Esophagus muscularis mucosa (tissue), 4 donors: Measurements from ENCODE around the gene RHBDD1. TPM values are rescaled to one million over a fixed set of nuclear protein-coding genes. Genes with fewer than 3 reads are reported as not detected.

Experiments used
- DNase-seq: peaks from one replicate; pipeline ENCODE4 v3.0.0-alpha.2; 2017; ENCODE audit errors: extremely low spot score
- H3K27ac ChIP-seq, 4 donors: fragments of 200-600 bp; sonication (generic); replicated peaks in 1 of 4; 1 replicate in 3 of 4; 2 replicates in 1 of 4; pipeline ENCODE4 v1.5.1; 2016 to 2019; ENCODE audit warnings: mild to moderate bottlenecking in 1 of 4
- H3K27me3 ChIP-seq, 4 donors: fragments of 200-600 bp; sonication (generic); one replicate each; pipeline versions ENCODE4 v1.5.1 to v1.6.0; 2016 to 2019
- H3K36me3 ChIP-seq, 4 donors: fragments of 200-600 bp; sonication (generic); one replicate each; pipeline ENCODE4 v1.5.1; 2016 to 2019
- H3K4me1 ChIP-seq, 4 donors: fragments of 200-600 bp; sonication (generic); one replicate each; pipeline ENCODE4 v1.5.1; 2016 to 2019
- H3K4me3 ChIP-seq, 4 donors: fragments of 200-600 bp; sonication (generic); 1 replicate in 2 of 4; 2 replicates in 2 of 4; pipeline ENCODE4 v1.5.1; 2016 to 2019; ENCODE audit warnings: mild to moderate bottlenecking in 4 of 4, moderate library complexity in 1 of 4
- H3K9me3 ChIP-seq, 4 donors: fragments of 200-600 bp; sonication (generic); 1 replicate in 3 of 4; 2 replicates in 1 of 4; pipeline ENCODE4 v1.5.1; 2016 to 2019
- CTCF ChIP-seq, 3 experiments: fragments of 200-600 bp in 2 of 3; fragments of 450-650 bp in 1 of 3; sonication (generic) in 2 of 3; IDR thresholded peaks; one replicate each; pipeline ENCODE4 v1.5.1; 2017 to 2019; ENCODE audit warnings: antibody characterized with exemption in 3 of 3, mild to moderate bottlenecking in 2 of 3, moderate library complexity in 1 of 3
- EP300 ChIP-seq: sonication (generic); formaldehyde crosslinking; IDR thresholded peaks from one replicate; pipeline ENCODE4 v1.6.1; 2017; ENCODE audit warnings: antibody characterized with exemption
- POLR2A ChIP-seq: fragments of 450-650 bp; IDR thresholded peaks from one replicate; pipeline ENCODE4 v1.6.1; 2017; ENCODE audit warnings: antibody characterized with exemption, moderate library complexity, mild to moderate bottlenecking, low read depth
- POLR2AphosphoS5 ChIP-seq, 2 donors: sonication (generic); formaldehyde crosslinking; IDR thresholded peaks; one replicate each; pipeline ENCODE4 v1.6.1; 2017; ENCODE audit warnings: antibody characterized with exemption in 2 of 2
- WGBS: methylation state at CpG from one replicate; pipeline ENCODE4 v1.1.5; 2018; 5-methylcytosine and 5-hydroxymethylcytosine counted together
- intact Hi-C: fragments of 100-400 bp; cut with DNase I; formaldehyde crosslinking; loops from one replicate; pipeline ENCODE4 v1.15.1; 2023
- total RNA-seq, 4 donors: library from RNA; depleted of rRNA; stranded (reverse); fragments of >200 nt; gene quantifications; one replicate each; pipeline versions ENCODE4 v1.1.0 to v1.2.1, GENCODE V29; 2016

Gene RHBDD1
- total RNA-seq, 4 donors from 2014 or later, result 18.3 to 24.9 (median 22.2) TPM

DNA sequence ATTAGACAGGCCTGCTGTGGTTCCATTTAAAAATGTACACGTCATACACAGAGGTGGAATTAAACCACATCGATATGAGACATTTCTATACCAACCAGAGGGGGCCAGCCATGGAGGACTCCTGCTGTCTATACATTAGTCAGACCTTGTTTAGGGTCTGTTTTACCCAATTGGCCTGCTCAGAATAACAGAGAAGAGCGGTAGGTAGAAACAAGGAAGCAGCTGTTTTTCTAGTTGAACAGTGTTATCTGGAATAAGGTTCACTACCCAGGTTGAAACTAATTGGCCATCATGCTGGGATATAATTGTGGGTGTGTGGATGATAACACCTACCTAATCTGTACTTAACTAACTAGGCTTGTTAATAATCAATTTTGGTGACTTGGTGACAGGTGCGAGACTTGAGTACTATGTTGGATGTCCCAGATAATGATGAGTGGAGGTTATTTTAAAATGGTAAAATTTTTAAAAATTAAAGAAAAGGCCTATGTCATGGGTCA lies 47.5 kb downstream of the RHBDD1 start:
- intact Hi-C loops, result no loop called here
- no peak overlapping the region for H3K4me3 ChIP-seq
- no peaks in the 10 kb centered on the region for H3K27me3 ChIP-seq
- H3K4me1 ChIP-seq, result peaks cover 0 to 13% (median 8%) of the 10 kb centered on the region in 4 donors
- H3K9me3 ChIP-seq, result peaks cover 0 to 6% (median 0%) of the 10 kb centered on the region in 4 donors
- no peak for DNase-seq
- no peak overlapping the region for H3K27ac ChIP-seq
- WGBS, result 92% methylated on average over 4 of the region's 4 CpGs
- TF ChIP-seq CTCF (IDR thresholded peaks at IDR 0.05), result no peak
- no peak for TF ChIP-seq EP300
- no peak for TF ChIP-seq POLR2AphosphoS5 (IDR thresholded peaks at IDR 0.05)
- TF ChIP-seq POLR2A, result no peak
- H3K36me3 ChIP-seq, result no peaks in the 10 kb centered on the region

DNA sequence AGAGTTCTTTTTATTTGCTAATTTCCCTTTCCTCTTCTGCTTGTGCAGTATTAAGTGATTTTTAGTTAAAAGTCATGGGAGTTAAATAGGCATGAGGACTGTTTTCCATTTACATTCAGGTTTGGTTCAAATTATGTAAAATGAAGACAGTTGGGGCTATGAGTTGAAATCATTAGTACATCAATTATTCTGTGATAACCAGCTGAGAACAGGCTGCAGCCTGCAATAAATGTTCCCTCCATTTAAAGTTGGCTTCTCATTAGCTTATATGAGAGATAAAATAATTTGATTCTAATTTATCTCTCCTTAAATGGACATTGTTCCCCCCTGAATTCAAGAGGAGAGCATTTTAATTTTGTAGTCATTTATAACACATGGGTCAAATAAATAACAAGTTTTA lies 48.3 kb downstream of the RHBDD1 start:
- Histone ChIP-seq H3K27me3 (no peaks in the 10 kb centered on the region), H3K4me3 (no peak overlapping the region), H3K36me3 (no peaks in the 10 kb centered on the region), H3K4me1 (peaks cover 0 to 13% (median 7%) of the 10 kb centered on the region in 4 donors), H3K27ac (no peak overlapping the region), H3K9me3 (peaks cover 0 to 6% (median 0%) of the 10 kb centered on the region in 4 donors)
- DNase-seq, result no peak
- TF ChIP-seq CTCF (IDR thresholded peaks at IDR 0.05), result no peak
- no peak for TF ChIP-seq EP300
- no peak for TF ChIP-seq POLR2A
- no peak for TF ChIP-seq POLR2AphosphoS5 (IDR thresholded peaks at IDR 0.05)
- intact Hi-C loops, result no loop called here

DNA sequence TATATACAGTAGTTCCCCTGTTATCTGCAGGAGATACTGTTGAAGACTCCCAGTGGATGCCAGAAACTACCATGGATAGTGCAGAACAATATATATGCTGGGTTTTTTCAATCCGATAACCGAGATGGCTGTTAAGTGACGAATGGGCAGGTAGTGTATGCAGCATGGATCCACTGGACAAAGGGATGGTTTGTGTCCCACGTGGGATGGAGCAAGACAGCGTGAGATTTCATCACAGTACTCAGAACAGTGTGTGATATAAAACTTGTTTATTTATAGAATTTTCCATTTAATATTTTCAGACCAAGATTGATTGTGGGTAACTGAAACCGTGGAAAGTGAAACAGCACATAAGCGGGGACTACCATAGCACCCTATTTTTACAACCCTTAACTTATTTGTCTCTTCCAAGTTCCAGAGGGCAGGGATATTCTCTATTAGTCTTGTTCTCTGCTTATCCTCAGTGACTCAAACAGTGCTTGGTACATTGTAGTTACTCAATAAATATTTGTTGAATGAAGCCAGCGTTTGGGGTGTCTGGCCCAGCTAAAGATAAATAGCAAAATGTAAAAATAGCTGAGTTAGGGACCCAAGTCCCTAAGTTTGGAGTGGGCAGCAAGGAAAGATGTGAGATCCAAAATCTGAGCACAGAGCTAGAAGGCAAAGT lies 50.0 kb downstream of the RHBDD1 start:
- 89% methylated on average over 8 of the region's 8 CpGs for WGBS
- Histone ChIP-seq H3K4me3 (no peak overlapping the region), H3K27ac (no peak overlapping the region), H3K27me3 (no peaks in the 10 kb centered on the region), H3K36me3 (no peaks in the 10 kb centered on the region), H3K9me3 (peaks cover 0 to 6% (median 0%) of the 10 kb centered on the region in 4 donors), H3K4me1 (peaks cover 0 to 9% (median 4%) of the 10 kb centered on the region in 4 donors)
- intact Hi-C loops, result no loop called here
- TF ChIP-seq EP300 (no peak), CTCF (IDR thresholded peaks at IDR 0.05) (no peak), POLR2AphosphoS5 (IDR thresholded peaks at IDR 0.05) (no peak), POLR2A (no peak)
- no peak for DNase-seq

DNA sequence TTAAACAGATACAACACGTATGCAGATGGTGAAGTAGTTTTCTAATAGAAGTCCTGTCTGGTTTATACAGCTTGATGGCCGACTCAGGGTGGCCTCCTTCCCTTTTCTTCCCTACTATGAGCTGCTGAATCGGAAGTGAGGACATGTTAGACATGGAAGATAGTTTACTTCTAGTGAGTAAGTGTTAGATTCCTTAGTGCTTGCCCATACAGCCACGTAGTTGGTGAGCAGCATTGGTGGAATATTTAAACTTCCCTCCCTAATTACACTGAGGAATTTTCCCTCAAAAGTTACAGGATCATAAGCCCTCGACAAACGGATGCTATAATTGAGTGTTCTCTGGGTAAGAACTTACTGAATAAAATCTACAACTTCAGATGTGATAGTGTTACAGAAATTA lies 52.1 kb downstream of the RHBDD1 start:
- TF ChIP-seq POLR2A, result no peak
- no peak for TF ChIP-seq CTCF (IDR thresholded peaks at IDR 0.05)
- TF ChIP-seq POLR2AphosphoS5 (IDR thresholded peaks at IDR 0.05), result no peak
- no peak for TF ChIP-seq EP300
- no peaks in the 10 kb centered on the region for H3K9me3 ChIP-seq
- H3K27ac ChIP-seq, result no peak overlapping the region
- no peak for DNase-seq
- WGBS, result 80% methylated on average over 6 of the region's 6 CpGs
- H3K36me3 ChIP-seq, result no peaks in the 10 kb centered on the region
- H3K27me3 ChIP-seq, result no peaks in the 10 kb centered on the region
- H3K4me3 ChIP-seq, result no peak overlapping the region
- H3K4me1 ChIP-seq, result peaks cover 0 to 9% (median 4%) of the 10 kb centered on the region in 4 donors
- intact Hi-C loops, result no loop called here
